Ramos (cell line): ENCODE measurements around the gene TNRC6A.
"Not testable (repeated sequence)": the region's sequence is repeated elsewhere in the genome, so short reads cannot be mapped to it uniquely, and the experiment has no call there.

Experiments
- in situ Hi-C: fragments of 300-500 bp; cut with MboI; formaldehyde crosslinking; loops from one replicate; pipeline ENCODE4 v1.14.3; 2022; ENCODE audit warnings: low sequenced_read_pairs; ENCODE audit not compliant: unreplicated experiment

TNRC6A gene

GRCh38 chr16:24721830-24722238 lies 7.6 kb upstream of the TNRC6A start:
- in situ Hi-C loops, result no loop called here

- in situ Hi-C loops, result no loop called here
Observed at GRCh38 chr16:24723663-24724062, 5.8 kb upstream of the TNRC6A start.

DNA sequence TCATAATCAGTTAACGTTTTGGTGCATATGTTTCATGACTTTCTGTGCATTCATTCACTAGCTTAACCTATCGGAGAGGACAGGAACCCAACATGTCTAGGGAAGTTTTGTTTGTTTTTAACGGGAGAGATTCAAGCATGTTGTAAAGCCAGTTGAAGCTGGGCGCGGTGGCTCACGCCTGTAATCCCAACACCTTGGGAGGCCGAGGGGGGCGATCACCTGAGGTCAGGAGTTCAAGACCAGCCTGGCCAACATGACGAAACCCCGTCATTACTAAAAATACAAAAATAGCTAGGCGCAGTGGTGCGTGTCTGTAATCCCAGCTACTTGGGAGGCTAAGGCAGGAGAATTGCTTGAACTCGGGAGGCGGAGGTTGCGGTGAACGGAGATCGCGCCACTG lies 1.4 kb upstream of the TNRC6A start:
- in situ Hi-C loops, result no loop called here

DNA sequence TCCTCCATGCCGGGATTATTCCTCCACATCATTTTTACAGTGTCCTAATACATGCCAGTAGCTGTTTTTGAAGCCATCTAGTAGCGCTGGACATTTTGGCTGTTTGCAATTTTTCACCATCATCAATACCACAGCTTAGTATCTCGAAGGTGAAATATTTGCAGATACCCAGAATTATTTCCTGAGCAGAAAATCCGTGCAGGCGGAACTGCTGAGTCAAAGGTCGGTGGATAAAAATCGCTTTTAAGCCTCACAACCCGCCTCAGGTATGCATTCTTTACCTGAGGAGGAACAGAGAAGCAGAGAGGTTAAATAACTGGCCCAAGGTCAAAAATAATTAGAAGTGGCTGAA lies 584 bp upstream of the TNRC6A start:
- in situ Hi-C loops, result no loop called here

- in situ Hi-C loops, result no loop called here
Observed at GRCh38 chr16:24729951-24730815, 732 bp downstream of the TNRC6A start.

DNA sequence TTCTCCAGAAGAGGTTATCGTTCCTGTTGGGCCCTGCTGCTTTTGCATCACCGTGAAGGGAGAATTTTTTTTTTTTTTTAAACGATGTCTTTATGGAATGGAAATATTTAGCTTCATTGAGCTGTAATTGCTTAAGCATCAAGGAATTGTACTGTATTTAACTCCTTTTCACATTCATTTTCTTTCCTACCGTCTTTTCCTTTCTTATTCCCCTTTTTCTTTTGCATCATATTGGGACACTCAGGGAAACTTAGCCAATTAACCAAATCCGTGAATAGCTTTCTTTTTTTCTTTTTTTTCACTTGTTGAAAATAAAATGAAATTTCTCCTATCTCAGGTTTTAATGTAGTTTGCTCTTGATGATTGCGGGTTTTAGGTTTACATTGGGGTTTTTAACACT lies 1.5 kb downstream of the TNRC6A start:
- in situ Hi-C loops, result no loop called here

DNA sequence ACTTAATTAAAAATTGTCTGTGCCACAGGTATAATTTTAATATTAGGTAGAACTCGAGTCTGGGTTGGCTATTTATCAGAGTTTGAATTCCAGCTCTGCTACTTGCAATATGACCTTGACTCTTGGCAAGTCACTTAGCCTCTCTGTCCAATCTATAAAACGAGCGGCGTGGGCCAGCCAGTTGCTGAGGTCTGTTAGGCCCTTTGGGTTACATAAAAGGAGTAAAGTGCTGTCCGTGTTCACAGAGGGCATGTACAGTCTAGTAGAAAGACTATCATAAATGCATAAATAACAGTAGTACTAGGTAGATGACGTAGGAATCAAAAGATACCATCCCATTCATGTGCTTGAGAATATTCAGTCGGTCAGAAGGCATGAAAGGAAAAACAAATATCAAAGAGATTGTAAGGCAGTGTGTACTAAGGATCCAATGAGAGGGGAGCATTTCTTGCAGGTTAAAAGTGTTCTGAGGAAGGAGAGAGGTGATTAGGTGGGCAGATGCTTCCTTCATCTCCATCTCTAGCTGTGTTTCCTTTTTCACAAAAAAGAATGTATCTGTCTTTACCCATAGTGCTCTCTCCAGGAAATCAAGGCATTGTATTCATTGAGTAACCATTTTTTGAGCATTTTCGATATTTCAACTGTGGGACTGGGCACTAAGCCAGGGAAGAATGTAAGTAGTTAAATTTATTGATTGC lies 2.4 kb downstream of the TNRC6A start:
- in situ Hi-C loops, result no loop called here

DNA sequence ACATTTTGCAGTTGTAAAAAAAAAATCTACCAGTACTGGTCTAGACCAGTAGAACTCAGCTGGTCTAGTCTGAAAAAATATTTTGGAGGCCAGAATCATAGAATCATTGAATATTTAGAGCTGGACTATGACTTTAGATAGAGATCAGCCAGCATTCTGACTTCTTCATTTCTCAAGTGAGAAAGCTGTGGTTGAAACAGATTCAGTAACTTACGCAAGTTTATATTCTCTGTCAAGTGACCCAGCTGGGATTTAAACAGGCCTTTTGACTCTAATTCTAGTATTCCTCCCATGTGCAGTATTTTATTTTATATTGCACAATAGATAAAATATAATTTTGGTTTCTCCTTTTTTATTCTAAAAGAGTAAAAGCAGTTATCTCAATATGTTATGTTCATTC lies 4.9 kb downstream of the TNRC6A start:
- in situ Hi-C loops, result no loop called here

DNA sequence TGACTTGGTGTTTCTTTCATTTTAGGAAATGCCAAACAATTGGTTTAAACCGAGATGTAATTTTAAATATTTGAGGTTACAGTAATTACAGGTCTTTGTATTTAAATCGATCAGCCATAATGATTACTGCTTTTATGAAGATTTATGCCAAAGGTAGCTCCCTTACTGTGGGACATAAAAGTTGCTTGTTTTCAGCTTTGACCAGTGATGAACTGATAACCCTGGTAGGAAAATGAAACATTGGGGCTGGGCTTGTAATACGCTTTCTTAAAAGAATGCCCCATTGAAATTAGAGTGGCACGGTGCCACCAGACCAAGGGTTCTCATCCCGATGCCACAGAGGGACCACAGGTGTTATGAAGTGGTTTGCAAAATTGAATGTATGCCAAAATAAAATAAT lies 7.3 kb downstream of the TNRC6A start:
- in situ Hi-C loops, result no loop called here

DNA sequence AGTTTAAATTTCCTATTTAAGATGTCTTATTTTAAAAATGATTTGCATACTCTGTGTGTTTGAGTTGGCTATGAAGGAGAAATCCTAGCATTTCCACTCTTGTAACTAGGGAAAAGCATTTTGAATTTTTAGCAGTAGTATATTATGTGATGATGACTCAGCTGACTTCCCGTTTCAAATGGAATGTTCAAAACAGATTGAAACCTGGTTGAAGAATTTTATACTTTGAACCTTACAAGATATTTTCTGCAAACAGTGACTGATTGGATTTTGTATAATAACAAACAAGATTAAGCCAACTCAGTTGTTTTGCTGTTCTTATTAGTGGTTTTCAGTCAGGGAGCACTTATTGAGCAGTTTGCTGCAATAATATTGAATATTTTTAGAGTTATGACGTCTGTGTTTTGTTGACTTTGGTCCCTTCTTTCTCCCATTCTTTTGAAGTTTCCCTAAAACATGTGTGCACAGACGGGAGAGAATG lies 8.0 kb downstream of the TNRC6A start:
- in situ Hi-C loops, result no loop called here

GRCh38 chr16:24737916-24738594 lies 8.6 kb downstream of the TNRC6A start:
- in situ Hi-C loops, result no loop called here

GRCh38 chr16:24738895-24739294 lies 9.4 kb downstream of the TNRC6A start:
- in situ Hi-C loops, result no loop called here

DNA sequence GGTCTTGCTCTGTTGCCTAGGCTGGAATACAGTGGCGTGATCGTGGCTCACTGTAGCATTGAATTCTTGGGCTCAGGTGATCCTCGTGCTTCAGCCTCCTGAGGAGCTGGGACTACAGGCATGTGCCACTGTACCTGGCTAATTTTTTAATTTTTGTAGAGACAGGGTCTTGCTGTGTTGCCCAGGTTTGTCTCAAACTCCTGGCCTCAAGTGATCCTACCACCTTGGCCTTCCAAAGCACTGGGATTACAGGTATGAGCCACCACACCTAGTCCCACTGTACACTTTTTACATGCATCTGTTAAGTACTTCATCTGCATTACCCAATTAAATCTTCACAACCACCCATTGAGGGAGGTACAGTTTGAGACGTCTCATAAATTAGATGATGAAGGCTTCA lies 12.4 kb downstream of the TNRC6A start:
- in situ Hi-C loops, result no loop called here

- in situ Hi-C loops, result not testable (repeated sequence)
Observed at GRCh38 chr16:24742610-24743009, 13.2 kb downstream of the TNRC6A start.

DNA sequence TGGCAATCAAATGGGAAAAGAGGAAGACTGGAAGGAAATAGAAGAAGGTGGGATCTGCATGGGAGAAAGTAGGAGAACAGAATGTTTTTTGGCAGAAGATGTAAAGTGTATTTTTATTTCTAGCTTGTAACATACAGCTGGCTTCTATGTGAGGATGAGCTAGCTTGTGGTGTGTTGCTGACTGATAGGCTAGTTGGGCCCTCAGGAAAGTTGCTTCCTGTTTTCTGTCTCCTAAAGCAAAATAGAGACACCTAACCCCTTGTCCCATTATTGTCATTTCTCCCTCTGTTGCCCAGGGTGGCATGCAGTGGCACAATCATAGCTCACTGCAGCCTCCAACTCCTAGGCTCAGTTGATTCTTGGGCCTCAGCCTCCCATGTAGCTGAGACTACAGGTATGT lies 15.9 kb downstream of the TNRC6A start:
- in situ Hi-C loops, result no loop called here

DNA sequence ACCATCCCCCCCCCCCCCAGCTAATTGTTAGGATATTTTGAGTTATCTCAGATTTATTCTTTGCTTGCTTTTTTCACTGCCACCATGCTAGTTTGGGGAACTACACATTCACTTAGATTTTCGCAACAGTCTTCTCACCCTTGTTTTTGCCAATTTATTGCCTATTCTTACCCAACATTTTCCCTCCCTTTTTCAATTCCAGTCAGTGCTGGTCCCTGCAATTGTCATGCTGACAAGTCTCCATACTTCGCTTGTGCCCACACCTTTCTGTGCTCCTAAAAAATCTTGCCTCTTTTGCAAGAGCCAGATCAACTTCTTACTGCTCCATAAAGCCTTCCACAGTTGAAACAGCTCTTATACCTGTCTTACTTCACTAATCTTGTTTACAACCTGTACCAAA lies 16.3 kb downstream of the TNRC6A start:
- in situ Hi-C loops, result no loop called here

DNA sequence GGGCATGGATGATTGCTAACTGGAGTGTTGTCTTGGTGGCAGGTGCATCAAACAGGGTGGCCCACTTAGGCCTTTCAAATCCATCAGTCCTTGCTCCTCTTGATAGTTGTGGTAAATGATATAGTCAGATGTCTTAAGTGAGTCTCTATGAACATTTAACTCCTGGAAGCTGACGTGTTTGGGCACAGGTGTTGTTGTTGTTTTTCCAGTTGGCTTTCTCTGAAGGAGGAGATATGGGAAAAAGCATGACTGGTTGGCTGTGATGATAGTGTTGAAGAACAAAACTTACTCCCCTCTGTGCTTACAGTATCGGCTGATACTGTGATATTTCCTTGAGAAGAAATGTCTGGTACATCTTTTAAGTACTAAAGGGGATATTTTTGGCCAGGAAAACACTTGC lies 18.0 kb downstream of the TNRC6A start:
- in situ Hi-C loops, result no loop called here

DNA sequence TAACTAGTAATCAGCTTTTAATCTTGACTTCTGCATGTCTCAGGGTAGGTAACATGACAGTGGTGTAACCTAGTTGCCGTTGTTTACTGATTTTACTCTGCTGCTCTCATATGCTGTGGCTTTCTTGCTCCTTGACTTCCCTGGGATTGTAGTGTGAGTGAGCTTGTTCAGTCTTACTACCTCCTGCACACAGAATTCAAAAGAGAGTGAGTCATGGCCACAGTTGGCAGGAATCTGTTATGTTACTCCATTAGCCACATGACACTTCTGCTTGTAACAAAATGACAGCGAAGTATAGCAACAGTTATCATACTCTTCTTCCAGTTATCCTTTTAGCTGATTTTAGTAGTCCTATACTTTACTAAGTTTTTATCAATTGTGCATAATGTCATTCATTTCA lies 18.8 kb downstream of the TNRC6A start:
- in situ Hi-C loops, result no loop called here

DNA sequence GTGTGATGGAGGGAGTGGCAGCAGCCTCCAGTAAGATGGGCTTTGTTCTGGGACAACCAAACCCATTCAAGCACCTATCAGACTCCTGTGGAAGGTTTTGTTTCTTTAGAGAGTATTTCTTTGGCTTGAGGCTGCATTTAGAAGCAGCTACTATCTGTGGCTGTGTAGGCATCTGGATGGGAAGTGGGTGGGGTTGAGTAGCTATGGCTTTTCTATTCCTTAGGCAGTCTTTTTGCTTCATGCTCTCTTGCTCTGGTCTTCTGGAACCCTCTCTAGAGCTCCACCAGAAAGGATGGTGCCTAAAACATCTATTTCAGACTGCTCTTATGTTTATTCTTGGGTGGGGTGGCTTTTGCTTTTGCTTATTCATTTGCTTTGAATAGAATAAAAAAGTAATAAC lies 19.9 kb downstream of the TNRC6A start:
- in situ Hi-C loops, result no loop called here

- in situ Hi-C loops, result not testable (repeated sequence)
Observed at GRCh38 chr16:24749872-24750271, 20.4 kb downstream of the TNRC6A start.

DNA sequence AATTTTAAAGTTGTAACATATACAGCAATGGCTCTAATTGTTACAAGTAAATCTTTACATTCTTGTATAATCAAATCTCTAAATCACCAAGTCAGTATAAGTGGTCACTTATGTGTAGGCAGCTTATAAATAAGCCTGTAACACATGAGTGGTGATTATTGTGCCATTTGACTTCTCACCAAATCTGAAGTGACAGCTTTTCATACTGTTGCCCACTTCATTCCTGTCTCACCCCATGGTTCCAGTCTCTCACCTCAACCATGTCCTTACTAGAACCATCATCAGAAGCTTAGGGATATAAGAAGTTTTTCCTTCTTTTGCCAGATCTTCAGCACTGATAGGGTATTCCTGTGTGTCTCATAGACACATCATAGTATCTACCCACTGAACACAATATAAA lies 23.5 kb downstream of the TNRC6A start:
- in situ Hi-C loops, result no loop called here
